ENCODE data around the gene SREBF1.

- TF ChIP-seq POLR2AphosphoS5 (IDR thresholded peaks at IDR 0.05) (no peak), EP300 (IDR thresholded peaks at IDR 0.05) (no peak)
Observed at GRCh38 chr17:17830269-17830567, 6.6 kb downstream of the SREBF1 start.
